NCI-H1436 treated with DMSO at 0.1 percent for 48 hours (cell line): ENCODE measurements around the gene ARRDC2.

ENCODE experiments used
- DNase-seq: peaks from one replicate; lab custom pipeline; 2025; lab: John Stamatoyannopoulos, UW

ARRDC2 gene

DNA sequence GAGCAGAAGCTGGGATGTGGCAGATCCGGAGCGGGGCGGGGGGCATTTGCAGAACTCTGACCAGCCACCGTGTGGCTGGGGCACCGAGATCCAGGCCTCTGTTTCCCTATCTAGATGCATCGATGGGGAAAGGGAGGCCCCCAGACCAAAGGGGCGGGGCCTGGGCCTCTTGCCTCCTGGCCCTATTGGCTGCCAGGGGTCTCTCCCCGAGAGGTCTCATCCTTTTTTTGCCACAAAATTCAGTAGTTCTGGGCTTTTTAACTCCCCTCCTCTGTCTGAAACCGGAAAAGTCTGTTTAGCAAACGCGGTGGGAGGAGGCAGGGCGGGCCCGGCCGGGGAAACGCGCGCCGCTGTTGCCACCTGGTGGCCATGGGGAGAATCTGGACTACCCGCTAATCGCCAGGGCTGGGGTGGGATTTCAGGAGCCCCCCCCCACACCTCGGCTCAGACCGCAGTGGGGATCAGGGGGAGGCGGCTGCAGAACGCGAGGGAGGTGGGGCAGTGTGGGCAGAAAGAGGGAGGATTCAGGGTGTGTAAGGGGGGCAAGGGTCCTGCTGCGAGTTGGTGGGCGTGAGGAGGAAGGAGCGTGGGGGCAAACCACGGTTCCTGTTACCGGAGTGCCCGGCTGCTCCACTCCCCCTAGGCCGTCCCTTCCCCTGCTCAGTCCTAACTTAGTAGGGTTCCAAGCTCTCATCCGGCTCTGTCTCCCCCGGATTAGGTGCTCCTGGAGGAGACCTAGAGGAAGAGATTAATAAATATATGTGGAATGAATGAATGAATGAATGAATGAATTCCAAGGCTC is 50.4 kb downstream of the ARRDC2 start:
- peak; percentile 14 for DNase-seq

DNA sequence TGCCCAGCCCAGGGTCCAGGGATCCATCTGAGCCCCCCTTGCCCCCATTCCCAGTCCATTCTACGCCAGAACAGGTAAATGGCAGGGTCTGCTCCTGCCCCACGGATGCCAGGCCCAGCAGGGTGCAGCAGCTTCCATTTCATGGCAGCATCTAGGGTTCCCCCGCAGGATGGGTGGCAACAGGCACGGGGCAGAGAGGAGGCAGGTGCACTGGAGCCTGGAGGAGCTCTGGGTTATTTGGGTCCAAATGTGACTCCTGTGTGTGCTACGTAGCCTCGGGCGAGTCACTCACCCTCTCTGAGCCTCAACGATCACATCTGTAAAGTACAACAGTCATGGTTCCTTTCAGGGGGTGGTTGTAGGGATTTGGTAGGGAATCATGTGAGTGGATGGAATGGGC is 51.3 kb downstream of the ARRDC2 start:
- DNase-seq: no peak

DNA sequence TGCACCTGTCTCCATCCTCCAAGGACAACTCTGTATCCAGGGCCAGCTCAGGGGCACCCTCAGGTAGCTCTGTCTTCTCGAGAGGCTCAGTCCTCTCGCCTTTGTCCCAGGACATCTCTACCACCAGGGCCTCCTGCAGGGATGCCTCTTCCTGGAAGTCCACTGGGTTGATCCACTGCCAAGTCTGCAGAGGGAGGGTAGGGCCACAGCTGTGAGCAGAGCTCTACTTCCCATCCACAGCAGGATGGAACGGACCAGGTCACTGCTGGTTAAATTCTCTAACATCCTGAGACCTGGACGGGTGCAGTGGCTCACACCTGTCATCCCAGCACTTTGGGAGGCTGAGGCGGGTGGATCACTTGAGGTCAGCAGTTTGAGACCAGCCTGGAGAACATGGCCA is 51.9 kb downstream of the ARRDC2 start:
- DNase-seq: no peak

DNA sequence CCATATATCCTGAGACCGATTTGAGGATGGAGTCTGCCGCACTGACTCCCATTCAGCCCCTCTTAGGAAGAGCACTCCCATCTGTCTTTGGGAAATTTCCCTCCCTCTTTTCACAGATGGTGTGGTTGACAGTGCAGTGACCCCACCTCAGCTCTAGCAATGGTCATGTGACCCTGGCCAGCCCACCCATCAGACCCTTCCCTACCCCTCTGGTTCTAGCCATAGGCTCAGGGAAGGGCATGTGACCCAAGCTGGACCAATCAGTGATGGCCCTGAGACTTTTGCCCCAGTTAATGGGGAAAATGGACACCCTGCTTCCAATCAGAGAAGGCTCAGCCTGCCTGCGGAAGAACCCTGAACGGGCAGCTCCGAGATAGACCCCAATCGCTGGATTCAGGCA is 52.5 kb downstream of the ARRDC2 start:
- DNase-seq: no peak

DNA sequence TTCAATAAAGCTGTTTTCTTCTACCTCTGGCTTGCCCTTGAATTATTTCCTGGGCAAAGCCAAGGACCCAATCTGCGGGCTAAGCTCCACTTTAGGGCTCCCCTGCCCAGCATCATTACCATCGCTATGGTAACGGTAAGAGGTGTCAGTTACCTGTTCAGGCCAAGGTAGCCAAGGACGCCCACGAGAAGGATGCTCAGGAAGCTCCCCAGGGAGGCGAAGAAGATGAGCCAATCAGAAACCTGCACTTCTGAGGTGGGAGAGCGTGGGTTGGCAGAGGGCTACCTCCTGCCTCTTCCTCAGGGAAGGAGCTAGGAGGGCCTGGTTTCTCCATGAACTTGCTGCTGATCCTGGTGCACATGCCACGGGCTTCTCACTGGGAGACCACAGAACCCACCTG is 54.1 kb downstream of the ARRDC2 start:
- DNase-seq: peak; percentile 29

DNA sequence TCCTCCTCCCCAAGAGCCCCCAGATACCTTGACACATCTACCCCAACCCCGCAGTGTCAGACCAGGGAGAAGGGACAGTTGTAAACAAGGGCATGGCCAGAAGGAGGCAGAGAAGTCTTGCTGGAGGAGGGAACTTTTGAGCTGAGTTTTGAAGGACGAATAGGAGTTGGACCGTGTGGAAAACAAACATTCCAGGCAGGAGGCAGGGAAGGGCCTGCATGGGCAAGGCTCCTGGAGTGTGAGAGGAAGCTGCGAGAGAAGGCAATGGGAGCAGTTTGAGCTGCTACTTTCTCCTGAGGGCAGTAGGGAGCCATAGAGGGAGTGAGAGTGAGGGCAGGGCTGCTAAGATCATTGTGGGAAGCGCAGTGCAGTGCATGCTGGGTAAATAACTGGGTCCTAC is 55.5 kb downstream of the ARRDC2 start:
- DNase-seq: no peak
